NB4 (cell line): ENCODE data around the gene ASAP3.
A peak's percentile ranks its signal among the peaks of the same experiment; 100 is the strongest.

Experiments used
- DNase-seq: peaks from one replicate; pipeline ENCODE4 v3.0.0; 2010; ENCODE audit warnings: low read depth
- H3K4me3 ChIP-seq: one replicate; pipeline ENCODE4 v1.5.1; 2011; ENCODE audit warnings: mild to moderate bottlenecking, low read depth, low read length, moderate library complexity
- CTCF ChIP-seq: IDR thresholded peaks from one replicate; pipeline ENCODE4 v1.5.1; 2012; ENCODE audit warnings: low read depth, low read length
- MAX ChIP-seq: IDR thresholded peaks from 2 replicates; pipeline ENCODE4 v1.6.1; 2011; ENCODE audit warnings: low read depth, low read length
- MYC ChIP-seq: IDR thresholded peaks from 2 replicates; pipeline ENCODE4 v1.6.1; 2011; ENCODE audit warnings: low read depth, low read length
- POLR2A ChIP-seq: IDR thresholded peaks from 2 replicates; pipeline ENCODE4 v1.6.1; 2011; ENCODE audit warnings: mild to moderate bottlenecking; ENCODE audit not compliant: insufficient read length; ENCODE audit errors: extremely low read depth

The ASAP3 gene

GRCh38 chr1:23492132-23492720 is 8.2 kb upstream of the ASAP3 start:
- TF ChIP-seq CTCF (no peak), MYC (no peak), MAX (no peak), POLR2A (no peak)
- H3K4me3 ChIP-seq: no peak overlapping the region
- DNase-seq: no peak

GRCh38 chr1:23489842-23490241 is 5.9 kb upstream of the ASAP3 start:
- no peak overlapping the region for H3K4me3 ChIP-seq
- TF ChIP-seq CTCF (no peak), POLR2A (no peak), MAX (no peak), MYC (no peak)

GRCh38 chr1:23485002-23485332 is 988 bp upstream of the ASAP3 start:
- H3K4me3 ChIP-seq: no peak overlapping the region
- no peak for DNase-seq
- TF ChIP-seq MYC (no peak), CTCF (no peak), MAX (no peak), POLR2A (no peak)

More at GRCh38 chr1:23489842-23490241, 5.9 kb upstream of the ASAP3 start:
- no peak for DNase-seq

DNA sequence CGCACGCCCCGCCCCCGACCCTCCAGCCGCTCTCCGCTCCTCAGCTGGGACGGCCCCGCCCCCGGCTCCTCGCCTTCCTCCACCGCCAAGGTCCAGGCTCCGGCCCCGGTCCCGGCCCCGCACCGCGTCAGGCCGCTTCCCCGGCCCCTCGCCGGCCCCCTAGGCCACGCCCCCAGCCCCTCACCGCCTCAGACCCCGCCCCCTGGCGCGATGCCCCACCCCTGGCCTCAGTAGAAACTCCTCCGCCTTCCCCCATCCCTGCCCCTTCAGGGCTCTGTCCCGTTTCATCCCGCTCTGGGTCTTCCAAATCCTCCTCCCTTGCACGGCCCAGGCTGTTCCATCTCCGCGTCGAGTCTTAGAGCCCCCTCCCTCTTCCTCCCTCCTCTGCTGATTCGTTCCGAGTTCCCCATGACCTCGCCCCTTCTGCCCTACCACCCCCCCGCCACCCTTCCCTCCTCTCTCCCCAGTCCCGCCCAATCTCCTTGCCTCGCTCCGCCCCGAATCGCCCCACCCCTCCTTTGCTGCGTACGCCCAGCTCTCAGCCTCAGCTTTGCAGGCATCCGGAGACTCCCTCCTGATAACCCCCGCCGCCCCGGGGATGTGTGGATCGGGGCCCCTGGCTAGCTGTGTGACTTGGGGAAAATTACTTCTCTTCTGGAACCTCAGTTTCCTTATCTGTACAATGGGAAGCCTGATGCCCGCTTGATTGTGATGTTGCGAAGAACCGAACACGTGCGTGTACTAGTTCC is 448 bp upstream of the ASAP3 start:
- H3K4me3 ChIP-seq: peak overlapping the region; percentile 40
- peak; percentile 81 for DNase-seq
- TF ChIP-seq MAX (peak; percentile 29; the same call in 1 of the 2 replicates), MYC (no peak)

DNA sequence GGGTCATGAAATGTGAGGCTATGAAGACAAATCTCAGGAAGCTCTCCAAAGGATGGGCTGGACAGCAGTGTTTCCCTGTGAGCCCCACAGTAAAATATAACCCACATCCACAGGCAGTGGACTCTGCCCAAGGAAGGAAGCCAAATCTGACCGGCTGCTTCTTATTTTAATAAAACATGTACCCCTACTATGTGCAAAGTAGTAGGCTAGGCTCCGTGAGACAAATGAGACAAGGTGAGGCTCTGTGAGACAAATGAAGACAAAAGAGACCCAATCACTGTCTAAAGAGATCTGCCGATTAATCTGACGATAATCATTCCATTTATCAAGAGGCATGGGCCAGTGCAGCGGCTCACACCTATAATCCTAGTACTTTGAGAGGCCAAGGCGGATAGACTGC is 2.1 kb downstream of the ASAP3 start:
- DNase-seq: no peak
- H3K4me3 ChIP-seq: no peak overlapping the region
- TF ChIP-seq POLR2A (no peak), MYC (no peak), CTCF (no peak), MAX (no peak)

DNA sequence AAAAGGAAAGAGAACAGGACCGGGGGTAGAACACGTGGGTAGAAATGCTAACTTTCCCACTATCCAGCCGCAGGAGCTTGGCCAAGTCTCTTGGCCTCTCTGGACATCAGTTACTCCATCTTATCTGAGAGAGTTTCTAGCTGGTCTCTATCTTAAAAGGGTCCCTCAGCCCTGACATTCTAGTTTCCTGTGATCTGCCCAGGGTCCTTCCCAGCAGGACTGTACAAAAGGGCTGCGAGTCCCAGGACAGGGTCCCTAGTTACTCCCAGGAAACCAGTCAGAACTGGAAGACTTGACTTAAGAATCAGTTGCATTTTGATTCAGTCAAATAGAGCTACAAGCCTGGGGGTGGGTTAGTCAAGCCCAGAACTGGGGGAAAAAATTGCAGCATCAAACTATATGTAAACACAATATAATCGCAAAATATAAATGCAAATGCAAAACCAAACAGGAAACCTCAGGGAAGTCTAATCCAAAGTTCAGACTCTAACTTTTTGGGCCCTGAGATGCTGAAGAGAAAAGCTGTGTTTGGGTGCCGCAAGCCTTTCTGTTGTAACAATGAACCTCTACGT is 2.9 kb downstream of the ASAP3 start:
- no peak overlapping the region for H3K4me3 ChIP-seq
- TF ChIP-seq MYC: no peak
- no peak for TF ChIP-seq MAX
- TF ChIP-seq POLR2A: no peak
- no peak for TF ChIP-seq CTCF
- DNase-seq: no peak
